ENCODE data around the gene CORIN.

The CORIN gene

GRCh38 chr4:47837908-47838294, at the start of gene CORIN:
TSS of gene CORIN (minus strand) at chr4:47838067. CDS start at chr4:47837949, 118 bp downstream.
- DNase-seq: no peak

DNA sequence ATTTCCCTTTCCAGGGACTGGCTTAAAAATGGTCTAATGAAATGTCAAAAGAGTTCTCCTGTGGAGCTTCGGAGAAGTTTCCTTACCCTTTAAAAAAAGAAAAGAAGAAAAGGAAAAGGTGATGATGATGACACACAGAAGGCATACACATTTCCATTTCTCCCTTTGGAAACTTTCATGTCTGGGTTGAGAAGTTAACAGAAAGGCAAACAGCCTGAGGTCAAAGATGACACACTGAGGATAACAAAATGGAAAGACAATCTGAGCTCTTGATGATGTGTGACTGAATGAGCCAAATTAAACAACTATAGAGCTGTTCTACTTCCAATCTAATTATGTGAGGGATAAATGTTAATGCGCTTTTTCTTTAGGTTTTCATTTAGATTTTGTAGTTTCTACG, 44.4 kb upstream of the CORIN start:
- no peak for DNase-seq

GRCh38 chr4:47879458-47879857, 41.6 kb upstream of the CORIN start:
- DNase-seq: no peak

DNA sequence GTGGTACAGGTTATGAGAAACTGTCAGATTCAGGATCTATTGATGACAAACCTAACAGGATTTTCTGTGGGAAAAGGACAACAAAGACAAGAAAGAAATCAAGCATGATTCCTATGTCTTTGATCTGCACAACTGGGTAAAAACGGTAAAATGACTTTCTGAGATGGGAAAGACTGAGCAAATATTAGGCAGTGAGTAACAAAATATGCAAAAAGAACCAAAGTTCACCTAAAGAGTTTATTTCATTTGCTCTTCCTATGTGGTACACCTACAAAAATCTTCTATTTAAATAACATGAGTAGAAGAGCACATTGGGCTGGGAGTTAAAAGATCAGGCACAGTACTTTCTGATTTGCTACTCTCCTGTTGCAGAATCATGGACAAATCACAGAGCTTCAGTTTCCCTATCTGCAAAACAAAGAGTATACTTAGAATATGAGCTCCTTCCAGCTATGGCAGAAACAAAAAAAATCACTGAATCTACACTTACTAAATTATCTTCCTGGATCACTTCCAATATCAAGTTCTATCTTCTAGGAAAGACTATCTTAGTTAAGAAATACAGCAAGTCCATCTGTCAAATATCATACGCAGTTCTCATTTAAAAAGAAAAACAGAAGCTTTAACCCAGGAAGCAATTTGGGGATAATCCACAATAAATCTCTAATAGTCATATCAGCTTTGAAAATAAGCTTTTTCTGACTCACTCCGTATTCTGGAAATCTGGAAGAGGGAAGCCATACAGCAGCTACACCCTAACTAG, 39.1 kb upstream of the CORIN start:
- DNase-seq: no peak

- DNase-seq: no peak
Measured at GRCh38 chr4:47876310-47876709, 38.4 kb upstream of the CORIN start.

DNA sequence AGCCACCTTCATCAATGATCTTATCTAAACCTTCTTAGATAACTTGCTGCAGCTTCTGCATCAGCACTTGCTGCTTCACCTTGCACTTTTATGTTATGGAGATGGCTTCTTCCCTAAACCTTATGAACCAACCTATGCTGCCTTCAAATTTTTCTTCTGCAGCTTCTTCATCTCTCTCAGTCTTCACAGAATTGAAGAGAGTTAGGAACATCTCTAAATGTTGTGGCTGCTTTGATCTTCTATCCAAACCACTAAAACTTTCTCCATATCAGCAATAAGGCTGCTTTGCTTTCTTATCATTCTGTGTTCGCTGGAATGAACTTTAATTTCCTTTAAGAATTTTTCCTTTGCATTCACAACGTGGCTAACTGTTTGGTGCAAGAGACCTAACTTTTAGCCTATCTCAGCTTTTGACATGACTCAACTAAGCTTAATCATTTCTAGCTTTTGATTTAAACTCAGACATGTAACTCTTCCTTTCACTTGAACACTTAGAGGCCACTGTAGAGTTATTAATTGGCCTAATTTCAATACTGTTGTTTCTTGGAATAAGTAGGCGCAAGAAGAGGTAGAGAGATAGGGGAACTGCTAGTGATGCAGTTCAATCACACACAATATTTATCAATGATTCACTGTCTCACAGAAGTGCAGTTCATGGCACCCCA, 36.1 kb upstream of the CORIN start:
- DNase-seq: no peak

DNA sequence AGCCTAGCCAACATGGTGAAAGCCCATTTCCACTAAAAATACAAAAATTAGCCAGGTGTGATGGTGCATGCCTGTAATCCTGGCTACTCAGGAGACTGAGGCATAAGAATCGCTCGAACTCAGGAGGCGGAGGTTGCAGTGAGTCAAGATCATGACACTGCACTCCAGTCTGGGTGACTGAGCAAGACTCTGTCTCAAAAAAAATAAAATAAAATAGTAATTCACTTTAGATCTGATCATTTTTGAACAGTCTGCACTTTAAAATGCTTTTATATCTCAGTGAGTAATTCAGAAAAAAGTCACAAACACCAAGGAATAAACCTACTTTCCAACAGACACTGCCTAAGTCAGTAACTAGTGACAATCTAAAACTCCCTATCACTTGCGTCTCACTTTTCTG, 25.6 kb upstream of the CORIN start:
- no peak for DNase-seq

DNA sequence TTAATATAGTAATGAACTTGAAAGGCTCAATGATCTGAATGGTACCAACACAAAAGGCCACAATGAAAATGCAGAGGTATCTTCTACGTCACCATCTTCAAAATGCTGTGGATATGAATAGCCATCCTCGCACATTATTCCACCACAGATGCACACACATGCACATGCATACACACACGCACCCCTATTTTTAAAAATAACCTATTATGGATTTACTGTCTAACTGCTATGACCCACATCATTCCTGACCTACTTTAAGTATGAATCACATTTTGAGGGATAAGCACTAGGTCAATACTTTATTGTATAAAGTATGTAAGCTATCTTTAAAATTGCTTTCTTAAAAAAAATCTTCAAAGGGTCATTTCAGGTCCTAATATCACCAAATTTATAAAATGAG, 24.4 kb upstream of the CORIN start:
- DNase-seq: no peak

GRCh38 chr4:47860305-47860704, 22.4 kb upstream of the CORIN start:
- DNase-seq: no peak

DNA sequence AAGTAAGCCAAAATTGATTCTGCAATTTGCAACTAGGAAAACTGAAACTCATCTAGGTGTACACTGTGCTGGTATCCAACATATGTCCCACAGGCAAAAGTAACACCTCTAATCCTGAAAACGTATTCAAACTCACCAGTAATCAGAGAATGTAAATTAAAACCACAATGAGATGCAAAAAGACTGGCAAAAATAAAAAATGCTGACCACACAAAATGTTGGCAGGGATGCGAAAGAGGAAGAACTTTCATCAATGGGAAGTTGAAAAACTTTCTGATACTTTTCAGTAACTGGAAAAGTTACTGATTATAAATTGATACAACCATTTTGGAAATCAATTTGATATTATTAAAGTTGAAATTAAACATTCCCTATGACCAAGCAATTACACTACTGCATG, 20.1 kb upstream of the CORIN start:
- DNase-seq: no peak

DNA sequence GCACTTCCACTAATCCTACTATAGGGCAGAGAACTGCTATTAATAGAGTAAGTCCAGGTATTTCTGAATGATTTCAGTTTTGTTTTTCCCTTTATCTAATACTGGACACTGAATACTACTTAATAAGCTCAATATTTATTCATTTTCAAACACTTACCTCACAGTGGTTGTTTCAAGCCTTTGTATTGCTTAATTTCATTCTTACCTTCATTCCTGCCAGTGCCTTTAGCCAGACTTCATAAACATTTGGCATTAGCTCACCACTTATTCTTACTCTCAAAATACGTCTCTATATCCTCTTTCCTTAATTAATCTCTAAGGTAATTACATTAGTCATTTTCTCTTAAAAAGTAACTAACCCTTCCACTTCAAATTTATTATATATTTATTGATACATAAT, 18.8 kb upstream of the CORIN start:
- no peak for DNase-seq

DNA sequence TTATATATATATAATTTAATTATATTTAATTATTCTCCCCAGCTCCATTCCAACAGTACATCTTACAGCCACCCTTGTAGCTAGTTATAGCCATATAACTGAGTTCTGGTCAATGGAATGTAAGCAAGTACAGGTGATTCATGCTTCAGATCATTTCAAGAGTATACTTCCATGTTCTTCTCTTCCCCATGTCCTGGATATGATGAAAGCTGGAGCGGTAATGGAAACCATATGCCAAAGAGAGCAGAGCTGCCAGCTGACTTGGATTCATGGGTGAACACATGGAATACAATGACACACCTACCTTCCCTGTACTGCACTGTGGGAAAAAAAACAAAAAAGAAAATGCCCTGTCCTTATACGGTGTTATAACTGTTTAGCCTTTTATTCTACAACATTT, 17.5 kb upstream of the CORIN start:
- no peak for DNase-seq

GRCh38 chr4:47852136-47852535, 14.3 kb upstream of the CORIN start:
- no peak for DNase-seq

DNA sequence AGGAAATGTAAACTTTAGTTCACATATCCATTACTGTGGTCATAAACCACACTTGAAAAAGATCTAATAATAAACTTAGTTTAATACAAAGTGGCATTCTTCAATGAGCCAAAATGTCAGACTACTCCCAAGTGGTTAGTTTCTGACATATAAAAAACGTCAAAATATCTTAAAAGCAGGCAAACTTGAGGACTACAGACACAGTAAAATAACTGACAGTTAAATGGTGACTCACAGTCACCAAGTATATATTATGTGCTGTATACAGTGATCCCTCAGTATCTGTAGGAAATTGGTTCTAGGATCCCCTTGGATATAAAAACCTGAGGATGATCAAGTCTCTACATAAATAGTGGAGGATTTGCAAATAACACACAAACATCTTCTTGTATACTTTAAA, 11.6 kb upstream of the CORIN start:
- DNase-seq: no peak

DNA sequence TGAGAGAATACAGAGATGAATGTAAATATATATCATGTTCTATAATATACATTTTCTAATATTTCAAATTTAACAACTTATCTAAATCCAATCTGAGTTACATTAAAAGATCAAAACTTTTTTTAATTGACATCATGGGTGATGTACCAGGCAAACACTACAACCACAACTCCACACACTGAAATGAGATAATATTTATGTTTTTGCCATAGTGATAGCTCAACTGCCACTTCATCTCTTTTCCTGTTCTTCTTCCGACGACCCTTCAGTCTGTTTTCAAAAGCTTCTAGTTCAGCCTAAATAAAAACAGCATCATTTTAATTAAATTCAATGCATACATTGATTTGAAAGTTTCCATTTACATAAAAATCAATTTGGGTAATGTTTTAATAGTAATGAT, 10.2 kb upstream of the CORIN start:
- no peak for DNase-seq

DNA sequence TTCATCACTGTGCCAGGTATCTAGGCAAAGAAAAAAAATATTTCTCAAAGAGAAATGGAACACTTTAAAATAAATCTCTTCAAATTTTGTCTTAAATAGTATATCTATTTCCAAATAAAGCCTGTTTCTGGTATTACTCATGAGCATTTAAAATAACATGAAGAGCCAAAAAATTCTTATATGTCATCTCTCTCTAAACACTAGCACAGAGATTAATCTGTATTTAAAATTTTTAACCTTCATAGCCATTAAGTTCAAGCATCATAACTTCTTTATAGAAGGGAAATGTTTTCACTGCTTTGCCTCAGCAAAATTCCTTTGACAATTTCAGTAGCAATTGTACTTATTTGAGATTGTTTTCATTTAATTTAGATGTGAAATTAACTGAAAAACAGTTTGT, 5.1 kb upstream of the CORIN start:
- DNase-seq: no peak

DNA sequence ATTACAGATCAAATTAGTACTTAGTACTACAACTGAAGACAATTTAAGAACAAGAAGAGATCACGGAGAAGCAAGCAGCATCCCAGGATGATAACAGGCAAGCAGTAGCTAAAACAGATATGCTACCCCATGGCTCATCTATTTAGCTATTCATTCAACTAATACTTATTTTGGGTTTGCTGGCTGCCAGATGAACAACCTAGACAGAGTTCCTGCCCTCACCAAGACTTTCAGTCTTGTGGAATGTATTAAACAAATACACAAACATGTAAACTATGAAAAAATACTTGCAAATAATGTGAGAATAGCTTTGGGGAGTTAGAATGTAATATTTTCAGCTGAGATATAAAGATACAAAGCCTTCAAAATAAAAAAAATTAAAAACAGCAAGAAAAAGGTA, 2.4 kb upstream of the CORIN start:
- no peak for DNase-seq

GRCh38 chr4:47839259-47839658, 1.4 kb upstream of the CORIN start:
- peak; percentile 61 for DNase-seq

DNA sequence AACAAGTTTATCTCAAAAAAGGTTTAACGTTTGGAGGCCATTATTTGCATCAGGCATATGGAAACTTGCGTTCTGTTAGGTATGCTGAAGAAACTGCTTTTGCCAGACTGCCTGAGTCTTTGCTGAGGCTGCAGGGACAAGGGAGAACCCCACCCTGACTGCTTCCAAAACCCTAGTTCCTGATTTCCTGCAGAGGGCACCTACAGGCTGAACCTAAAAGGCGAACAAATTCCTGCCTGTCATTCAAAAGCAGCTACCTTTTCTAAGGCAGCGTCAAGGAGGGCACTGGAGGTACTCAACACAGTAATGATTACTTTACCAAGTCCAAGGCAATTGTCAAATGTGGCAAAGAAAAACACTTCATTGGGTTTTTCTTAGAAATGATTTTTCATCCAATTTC, 578 bp upstream of the CORIN start:
- DNase-seq: no peak

DNA sequence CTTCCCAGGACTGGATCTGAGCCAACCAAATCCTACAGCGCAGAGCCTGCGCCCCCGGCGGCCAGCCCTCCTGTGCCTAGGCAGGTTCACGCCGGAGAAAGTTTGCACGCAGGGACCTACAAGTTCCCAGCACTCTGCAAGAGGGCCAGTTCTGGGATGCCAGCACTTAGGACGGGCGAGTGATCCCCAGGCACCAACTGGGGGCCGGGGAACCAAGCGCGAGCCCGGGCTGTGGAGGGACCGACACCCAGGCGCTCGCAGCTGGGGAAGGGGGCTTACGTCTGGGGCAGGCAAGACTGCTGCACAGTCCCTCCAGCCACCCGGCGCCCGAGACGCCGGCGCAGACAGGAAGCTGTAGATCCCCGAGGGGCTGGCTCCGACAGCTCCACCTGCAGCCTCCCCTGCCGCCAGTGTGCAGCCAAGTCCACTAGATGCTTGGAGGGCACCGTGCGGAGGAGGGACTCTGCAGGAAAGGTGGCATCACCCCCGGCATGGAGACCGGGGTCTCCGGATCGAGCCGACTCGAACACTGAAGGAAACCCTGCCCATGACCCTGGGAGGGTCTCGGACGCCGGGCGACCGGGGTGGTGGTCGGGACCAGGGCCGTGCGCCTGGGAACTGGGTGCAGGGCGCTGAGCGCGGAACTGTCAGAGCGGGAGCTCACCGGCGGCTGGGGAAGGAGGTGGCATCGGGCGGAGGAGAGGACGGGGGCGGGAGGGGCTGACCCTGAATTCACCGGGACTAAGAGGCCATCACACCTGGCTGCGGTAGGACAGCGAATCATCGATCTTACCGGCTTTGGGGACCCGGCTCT, 566 bp downstream of the CORIN start:
- DNase-seq: peak; percentile 29

DNA sequence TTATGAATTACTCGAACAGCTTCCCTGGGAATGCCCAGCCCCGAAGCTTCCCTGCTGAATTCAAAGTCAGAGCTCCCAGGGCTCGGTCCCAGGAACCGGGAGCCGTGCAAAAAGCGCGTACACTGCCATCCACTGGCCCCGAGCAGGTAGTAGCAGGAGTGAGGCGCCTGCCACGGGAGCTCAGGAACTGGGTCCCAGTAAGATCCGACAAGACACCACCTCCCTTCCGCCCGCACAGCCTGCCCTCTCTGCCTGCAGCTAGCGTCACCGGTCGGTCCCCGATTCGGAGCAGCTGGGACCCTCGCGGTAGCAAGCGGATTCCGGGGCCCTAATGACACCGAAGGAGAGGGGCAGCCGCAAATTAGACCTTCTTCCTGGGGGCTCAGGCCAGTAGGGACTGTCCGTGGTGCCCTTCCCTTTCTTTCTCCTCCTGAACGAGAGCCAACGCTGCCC, 1.2 kb downstream of the CORIN start:
- DNase-seq: peak; percentile 22

DNA sequence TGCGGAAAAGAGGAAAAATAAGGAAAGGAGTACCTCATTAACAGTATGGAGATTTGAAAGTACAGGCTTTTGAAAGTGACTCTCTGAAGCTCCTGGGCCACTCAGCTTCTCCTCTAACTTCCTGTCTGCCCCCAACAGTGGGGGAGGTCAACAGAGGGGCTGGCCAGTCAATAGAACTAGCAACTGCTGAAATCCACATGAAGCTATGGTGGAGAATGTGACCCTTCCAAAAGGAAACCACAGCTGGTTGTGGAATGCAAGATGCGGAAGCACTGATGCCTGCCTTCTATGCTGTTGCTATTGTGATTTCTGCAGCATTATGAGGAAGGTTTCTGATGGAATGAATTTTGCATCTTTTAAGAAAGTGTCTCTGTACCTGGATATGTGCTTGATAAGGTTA, 2.4 kb downstream of the CORIN start:
- DNase-seq: no peak

DNA sequence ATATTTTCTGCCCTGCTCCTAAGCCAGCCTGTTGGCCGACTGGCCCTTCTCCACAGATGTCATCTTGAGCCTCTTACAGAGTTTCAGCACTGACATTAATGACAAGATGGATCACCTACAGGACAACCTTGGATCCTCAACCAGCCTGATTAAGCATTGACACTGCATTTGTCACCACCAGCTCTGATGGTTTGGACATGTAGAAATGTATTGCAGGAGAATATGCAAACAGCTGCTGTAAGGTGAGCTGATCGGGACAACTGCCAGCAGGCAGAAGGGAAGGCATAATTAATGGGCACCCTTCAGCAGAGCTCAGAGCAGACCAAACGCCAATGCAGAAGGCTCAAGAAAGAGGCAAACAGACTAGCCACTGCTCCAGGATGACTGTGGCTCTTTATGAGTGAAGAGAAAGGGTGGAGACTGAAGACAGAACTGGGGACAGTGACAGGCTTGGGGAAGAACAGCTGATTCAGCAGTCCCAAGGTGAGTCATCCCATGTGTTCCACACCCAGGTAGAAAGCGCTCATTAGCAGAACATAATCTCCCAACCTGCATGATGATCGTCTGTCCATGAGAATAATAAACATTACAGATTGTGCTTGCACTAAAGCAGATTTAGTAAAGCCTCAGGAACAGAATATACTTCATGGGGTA, 6.7 kb downstream of the CORIN start:
- DNase-seq: no peak

Data from stimulated activated naive CD4-positive, alpha-beta T cell treated with Interleukin-2 at 50 U/mL for 16 hours (primary cell).